GM12865 (cell line): Measurements from ENCODE around the gene KNL1.

Experiments used
- DNase-seq: peaks from one replicate; pipeline ENCODE4 v3.0.0; 2010; ENCODE audit warnings: low read depth
- H3K4me3 ChIP-seq: 2 replicates; pipeline ENCODE4 v1.5.1; 2011; ENCODE audit warnings: mild to moderate bottlenecking, low read depth, low read length, control low read depth
- CTCF ChIP-seq: IDR thresholded peaks from 2 replicates; pipeline ENCODE4 v1.5.1; 2011; ENCODE audit warnings: low read length, control low read depth, low read depth, inconsistent platforms; ENCODE audit not compliant: insufficient read depth; ENCODE audit errors: missing control alignments

The KNL1 gene

DNA sequence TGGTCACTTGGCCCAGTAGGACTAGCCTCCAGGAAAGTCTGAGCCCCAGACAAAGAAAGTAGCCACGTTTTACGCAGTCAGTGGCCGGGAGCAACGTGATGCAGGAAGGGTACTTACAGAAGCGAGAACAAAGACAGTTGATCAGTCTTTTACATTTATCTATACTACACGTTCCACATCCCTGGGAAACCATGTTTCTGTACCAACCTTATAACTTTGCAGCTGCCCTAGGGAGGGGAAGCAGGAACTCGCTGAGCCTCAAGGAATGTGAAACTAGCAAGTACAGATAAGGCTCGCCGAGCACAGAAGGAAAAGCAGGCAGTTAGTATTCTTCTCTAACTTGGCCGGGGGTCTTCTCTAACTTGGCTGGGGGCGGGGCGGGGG is 3.4 kb upstream of the KNL1 start:
- H3K4me3 ChIP-seq: no peak overlapping the region
- TF ChIP-seq CTCF: no peak
- DNase-seq: no peak

- no peak overlapping the region for H3K4me3 ChIP-seq
- DNase-seq: no peak
- no peak for TF ChIP-seq CTCF
Observed at GRCh38 chr15:40591389-40591788, 2.7 kb upstream of the KNL1 start.

- H3K4me3 ChIP-seq: no peak overlapping the region
- DNase-seq: no peak
- TF ChIP-seq CTCF: no peak
Observed at GRCh38 chr15:40593165-40593564, 884 bp upstream of the KNL1 start.

- H3K4me3 ChIP-seq: peak overlapping the region; percentile 92
- peak; percentile 15 for TF ChIP-seq CTCF
- DNase-seq: peak; percentile 87
Observed at GRCh38 chr15:40594429-40594836, 384 bp downstream of the KNL1 start.

- H3K4me3 ChIP-seq: peak overlapping the region; percentile 92
- DNase-seq: no peak
- no peak for TF ChIP-seq CTCF
Observed at GRCh38 chr15:40595219-40595618, 1.2 kb downstream of the KNL1 start.

- TF ChIP-seq CTCF: no peak
- H3K4me3 ChIP-seq: peak overlapping the region; percentile 92
- DNase-seq: no peak
Observed at GRCh38 chr15:40595773-40596172, 1.7 kb downstream of the KNL1 start.

DNA sequence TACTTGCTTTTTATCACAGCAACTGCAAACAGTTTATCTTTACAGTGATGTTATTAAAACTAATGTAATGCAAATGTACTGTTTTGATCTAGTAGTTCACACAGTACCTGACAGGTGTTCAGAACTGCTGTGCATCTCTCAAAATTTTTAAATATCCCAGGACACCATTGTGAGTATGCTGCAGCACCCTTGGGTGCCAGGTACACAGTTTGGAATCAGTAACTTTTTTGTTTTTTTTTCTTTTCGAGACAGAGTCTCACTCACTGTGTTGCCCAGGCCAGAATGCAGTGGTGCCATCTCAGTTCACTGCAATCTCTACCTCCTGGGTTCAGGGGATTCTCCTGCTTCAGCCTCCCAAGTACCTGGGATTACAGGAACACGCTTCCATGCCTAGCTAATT is 3.0 kb downstream of the KNL1 start:
- no peak for DNase-seq
- no peak for TF ChIP-seq CTCF
- no peak overlapping the region for H3K4me3 ChIP-seq
